Femur (tissue), 1 donor: ENCODE results near the gene CHD1L.
"Not testable (repeated sequence)": the region's sequence is repeated elsewhere in the genome, so short reads cannot be mapped to it uniquely, and the experiment has no call there.

ENCODE experiments used
- DNase-seq: peaks from one replicate; pipeline ENCODE4 v3.0.0-alpha.2; 2017

Gene CHD1L

DNA sequence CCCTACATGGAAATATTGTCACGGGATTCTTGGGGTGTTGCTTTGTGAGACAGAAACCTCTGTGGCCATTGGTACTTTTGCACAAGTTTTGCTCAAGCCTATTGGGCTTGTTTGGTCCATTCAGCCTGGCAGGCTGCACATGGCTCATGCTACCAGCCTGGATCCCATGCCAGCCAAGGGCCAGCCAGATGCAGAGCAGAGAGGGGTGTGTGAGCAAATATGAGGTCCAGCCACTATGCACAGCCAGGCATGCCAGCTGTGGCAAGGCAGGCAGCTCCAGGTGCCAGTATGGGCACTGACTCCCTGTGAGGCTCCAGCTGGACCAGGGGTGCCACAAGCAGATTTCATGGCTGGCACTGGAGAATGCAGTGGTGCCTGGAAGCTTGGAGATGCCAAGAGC lies 6.7 kb upstream of the CHD1L start:
- no peak for DNase-seq

DNA sequence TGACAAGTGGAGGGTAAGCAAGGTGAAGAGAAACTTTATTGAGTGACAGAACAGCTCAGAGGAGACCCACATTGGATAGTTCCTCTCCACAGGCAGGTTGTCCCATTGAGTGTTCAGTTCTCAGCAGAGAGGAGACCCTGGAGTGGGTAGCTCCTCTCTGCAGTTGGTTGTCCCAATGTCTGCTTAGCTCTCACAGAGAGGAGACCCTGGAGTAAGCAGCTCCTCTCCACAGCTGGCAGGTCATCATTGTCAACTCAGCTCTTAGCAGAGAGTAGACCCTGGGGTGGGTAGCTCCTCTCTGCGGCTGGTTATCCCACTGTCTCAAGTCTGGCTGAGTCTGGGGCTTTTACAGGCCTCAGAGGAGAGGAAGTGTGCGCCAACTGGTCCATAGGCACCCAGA lies 6.0 kb upstream of the CHD1L start:
- no peak for DNase-seq

DNA sequence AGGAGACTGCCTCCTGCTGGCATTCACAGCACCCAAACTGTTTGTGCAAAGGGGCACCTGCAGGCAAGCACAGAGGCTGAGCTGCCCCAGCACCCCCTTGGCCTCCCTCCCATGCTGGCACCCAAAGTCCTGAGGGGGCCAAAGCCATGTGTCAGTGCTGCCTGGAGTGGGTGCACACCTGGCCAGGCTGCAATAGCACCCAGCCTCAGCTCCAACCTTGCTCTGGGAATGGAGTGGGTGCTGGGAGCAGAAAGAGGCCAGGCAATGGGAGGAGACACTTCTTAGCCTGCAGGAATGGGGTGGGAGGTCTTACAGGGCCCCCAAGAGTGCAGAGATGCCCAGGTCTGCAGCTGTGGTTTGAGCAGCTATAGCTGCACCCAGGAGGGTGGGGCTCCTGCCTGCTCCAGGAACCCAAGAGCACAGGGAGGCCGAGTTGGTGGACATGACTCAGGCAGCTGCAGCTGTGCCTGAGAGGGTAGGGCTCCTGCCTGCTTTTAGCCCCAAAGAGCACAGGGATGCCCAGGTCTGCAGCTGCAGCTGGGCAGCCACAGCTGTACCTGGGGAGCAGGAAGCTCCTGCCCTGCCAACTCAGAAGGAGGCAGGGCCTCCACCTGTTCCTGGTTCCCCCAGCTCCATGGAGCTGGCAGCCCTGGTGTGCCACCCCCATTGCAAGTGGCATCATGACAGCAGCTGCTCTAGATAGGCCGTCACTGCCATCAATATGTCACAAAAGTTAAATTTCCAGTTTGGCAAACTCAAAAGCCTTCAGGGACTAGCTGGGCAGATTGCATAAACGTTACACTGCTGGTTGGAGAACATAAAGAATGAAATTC lies 5.3 kb upstream of the CHD1L start:
- no peak for DNase-seq

DNA sequence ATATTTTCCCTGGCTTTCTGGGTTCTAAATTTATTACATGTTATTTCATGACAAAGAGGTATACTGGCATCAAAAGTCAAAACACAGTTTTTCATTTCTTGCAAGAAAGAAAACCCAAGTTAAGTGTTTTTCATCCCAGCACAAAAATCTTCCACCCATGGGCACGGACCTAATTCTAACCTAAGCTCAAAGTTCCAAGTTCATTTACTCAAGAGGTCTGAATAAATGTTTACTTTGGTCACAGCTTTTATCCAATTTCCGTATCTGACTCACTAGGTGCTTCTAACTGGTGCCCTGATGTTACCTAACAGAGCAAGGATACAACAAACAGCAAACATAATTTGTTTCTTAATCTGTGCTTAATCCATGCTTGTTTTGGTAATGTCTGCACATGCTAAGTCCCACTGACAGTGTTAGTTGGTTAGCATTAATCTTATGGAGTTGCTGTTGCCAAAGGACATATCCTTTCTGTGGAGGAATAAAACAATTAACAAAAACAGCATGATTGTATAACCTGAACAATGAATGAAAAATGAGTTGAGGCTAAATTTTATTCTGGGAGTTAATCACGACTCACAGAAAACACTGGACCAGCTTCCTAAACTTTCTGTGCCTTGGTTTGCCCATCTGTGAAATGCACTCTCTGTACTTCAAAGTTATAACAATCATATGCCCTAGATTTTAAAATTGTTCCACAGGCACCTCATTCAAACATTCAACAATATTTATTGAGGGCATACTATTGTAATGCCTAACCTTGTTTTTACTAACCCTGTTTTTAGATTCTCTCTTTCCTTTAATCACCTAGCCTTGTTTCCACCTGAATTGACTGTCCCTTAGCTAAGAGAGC lies 4.2 kb upstream of the CHD1L start:
- no peak for DNase-seq

DNA sequence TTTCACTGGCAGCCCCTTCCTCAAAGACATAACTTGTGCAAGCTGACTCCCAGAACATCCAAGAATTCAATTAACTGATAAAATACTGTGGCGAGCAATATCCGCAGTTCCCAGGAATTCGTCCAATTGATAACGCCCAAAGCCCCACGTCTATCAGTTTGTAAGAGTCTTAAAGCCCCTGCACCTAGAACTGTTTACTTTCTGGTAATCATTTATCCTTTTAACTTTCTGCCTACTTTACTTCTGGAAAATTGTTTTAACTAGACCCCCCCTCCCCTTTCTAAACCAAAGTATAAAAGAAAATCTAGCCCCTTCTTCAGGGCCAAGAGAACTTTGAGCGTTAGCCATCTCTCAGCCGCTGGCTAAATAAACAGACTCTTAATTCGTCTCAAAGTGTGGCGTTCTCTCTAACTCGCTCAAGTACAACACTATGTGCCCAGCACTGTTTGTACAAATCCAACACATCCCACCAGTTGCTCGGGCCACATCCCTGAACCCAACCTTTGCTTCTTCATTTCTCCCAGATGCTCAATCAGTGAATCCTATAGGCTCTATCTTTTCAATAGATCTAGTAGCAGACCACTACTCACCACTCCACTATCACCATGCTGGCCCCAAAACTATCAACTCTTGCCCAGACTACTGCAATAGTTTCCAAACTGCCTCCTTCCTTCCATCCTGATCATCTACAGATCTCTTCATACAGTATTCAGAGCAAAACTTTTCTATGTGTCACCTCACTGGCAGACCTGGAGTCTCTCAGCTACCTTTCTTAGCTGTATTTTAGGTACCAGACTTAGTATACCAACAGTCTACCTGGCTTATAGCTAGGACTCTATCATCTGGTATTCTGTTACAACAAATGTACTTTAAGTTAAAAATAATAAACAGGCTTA lies 3.3 kb upstream of the CHD1L start:
- DNase-seq: no peak

DNA sequence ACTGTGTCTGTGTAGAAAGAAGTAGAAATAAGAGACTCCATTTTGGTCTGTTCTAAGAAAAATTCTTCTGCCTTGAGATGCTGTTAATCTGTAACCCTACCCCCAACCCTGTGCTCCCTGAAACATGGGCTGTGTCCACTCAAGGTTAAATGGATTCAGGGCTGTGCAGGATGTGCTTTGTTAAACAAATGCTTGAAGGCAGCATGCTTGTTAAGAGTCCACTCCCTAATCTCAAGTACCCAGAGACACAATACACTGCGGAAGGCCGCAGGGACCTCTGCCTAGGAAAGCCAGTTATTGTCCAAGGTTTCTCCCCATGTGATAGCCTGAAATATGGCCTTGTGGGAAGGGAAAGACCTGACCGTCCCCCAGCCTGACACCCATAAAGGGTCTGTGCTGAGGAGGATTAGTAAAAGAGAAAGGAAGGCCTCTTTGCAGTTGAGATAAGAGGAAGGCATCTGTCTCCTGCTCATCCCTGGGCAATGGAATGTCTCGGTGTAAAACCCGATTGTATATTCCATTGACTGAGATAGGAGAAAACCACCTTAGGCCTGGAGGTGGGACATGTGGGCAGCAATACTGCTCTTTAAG lies 2.3 kb upstream of the CHD1L start:
- not testable (repeated sequence) for DNase-seq

DNA sequence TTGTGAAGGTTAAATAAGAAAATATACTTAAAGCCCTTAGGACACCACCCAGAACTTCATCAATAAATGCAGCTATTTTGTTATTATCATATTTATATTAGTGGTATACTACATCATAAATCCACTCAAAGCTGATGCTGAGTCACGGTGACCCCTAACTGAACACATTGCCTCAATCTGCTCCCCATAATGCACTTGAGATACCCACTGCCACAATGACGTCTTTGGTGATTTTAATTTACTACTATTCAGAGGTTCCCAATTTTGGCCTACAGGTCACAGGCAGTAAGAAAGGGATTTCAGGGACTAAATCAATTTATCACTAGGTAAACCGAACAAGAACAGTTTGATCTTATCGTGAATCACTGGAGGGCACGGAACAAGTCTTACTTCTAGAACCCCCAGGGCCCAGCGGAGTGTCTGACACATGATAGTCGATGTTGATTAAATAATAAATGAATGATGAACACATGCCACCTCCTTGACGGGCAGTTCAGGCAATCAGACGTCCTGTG lies 493 bp upstream of the CHD1L start:
- DNase-seq: no peak

DNA sequence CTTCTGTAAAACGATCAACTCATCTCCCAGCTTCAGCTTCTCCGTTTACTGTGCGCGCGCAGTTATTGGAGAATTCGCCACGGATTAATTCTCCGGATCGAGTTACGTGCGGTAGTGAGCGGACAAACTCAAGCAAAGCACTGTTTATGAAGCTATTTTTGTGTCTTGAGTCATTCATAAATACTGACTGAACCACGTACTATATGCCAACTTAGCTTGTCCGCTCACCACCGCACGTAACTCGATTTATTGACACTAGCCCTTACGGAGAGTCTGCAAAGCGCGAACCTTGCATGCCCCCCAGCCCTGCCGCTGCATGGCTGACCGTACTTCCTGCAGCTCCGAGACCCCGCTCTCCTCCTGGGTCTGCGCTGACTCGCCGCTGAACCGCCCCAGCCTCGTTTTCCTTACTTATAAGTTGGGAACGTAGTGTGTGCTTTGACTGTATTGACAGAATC lies 773 bp downstream of the CHD1L start:
- DNase-seq: no peak

DNA sequence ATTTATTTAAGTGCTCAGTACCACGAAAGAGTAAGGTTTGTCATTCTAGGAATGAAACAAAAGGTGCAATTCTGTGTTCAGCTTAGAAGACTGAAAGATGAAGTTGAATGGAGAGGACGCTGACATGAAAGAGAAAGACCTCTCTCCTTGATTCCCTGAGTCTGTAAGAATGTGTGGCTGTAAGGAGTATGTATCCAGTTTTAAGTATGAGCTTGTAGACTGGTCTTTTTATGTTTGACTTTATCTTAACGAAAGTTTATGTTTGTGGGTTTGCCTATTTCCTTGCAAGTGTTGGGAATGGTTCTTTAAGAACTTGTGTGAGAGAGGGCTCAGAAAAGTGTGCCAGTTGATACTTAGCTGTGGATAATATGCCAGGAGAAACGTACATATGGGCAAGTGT lies 1.4 kb downstream of the CHD1L start:
- DNase-seq: no peak

DNA sequence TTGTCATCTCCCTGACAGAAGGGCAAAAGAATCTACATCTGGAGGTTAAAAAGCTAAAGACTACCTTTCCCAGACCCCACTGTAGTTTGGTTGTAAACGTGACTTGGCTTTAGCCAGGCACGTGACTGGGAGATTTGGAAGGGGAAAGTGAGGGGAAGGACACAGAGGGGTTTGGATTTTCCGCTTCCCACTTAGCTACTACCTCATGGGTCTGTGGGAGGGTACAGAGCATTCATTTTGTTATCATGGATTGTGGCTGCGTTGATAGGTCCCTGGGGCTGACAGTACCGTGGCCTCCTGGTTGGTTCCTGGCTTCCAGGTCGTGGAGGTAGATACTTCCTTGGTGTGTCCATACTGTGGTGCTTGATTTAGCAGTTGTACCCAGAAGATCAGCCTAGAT lies 2.6 kb downstream of the CHD1L start:
- no peak for DNase-seq

DNA sequence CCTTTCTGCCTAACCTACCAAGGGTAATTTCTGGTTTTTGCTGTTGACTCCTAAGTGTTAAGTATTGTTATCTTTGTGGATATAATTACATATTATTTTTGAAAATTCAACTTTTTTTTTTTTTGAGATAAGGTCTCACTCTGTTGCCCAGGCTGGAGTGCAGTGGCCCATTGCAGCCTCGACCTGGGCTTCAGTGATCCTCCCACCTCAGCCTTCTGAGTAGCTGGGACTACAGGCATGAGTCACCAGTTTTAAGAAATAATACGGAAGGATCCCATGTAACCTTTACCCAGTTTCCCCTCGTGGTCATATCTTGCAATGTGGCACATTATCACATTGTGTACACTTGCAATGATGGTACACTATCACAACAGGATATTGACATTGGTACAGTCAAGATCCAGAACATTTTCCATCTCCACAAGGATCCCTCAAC lies 3.1 kb downstream of the CHD1L start:
- DNase-seq: no peak

DNA sequence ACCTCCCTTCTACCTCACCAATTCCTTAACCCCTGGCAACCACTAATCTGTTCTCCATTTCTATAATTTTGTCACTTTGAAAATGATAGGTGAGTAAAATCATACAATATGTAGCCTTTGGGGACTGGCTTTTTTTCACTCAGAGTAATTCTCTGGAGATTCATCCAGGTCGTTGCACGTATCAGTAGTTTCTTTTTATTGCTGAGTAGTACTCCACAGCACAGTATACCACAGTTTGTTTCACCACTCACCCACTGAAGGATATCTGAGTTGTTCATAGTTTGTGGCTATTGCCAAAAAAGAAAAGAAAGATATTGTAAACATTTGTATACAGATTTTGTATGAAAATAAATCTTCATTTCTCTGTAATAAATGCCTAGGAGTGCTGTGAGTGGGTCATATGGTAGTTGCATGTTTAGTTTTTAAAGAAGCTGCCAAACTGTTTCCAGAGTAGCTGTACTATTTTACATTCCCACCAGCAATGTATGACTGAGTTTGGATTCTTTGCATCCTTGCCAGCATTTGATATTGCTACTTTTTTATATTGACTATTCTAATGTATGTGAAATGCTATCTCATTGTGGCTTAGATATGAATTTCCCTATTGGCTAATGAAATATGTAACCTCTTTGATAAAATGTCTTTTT lies 3.7 kb downstream of the CHD1L start:
- DNase-seq: no peak

DNA sequence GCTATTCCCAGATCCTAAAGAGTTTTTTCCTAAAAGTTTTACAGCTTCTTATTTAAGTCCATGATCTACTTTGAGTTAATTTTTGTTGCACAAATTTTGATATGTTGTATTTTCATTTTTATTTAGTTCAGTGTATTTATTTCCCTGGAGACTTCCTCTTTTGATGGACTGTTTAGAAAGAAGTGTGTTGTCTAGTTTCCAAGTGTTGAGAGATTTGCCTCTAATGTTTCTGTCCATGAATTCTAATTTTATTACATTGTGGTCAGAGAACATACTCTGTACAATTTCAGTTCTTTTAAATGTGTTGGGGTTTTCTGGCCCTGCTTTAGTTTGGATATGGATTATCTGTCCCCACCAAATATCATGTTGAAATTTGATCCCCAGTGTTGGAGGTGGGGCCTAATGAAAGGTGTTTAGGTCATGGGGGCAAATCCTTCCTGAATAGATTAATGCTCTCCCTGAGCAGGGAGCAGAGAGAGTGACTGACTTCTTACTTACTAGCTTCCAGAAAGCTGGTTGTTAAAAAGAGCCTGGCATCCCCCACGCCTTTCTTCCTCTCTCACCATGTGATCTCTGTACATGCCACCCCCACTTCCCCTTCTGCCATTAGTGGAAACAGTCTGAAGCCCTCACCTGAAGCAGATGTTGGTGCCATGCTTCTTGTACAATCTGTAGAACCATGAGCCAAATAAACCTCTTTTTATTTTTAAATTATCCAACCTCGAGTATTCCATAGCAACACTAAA lies 4.6 kb downstream of the CHD1L start:
- DNase-seq: no peak

DNA sequence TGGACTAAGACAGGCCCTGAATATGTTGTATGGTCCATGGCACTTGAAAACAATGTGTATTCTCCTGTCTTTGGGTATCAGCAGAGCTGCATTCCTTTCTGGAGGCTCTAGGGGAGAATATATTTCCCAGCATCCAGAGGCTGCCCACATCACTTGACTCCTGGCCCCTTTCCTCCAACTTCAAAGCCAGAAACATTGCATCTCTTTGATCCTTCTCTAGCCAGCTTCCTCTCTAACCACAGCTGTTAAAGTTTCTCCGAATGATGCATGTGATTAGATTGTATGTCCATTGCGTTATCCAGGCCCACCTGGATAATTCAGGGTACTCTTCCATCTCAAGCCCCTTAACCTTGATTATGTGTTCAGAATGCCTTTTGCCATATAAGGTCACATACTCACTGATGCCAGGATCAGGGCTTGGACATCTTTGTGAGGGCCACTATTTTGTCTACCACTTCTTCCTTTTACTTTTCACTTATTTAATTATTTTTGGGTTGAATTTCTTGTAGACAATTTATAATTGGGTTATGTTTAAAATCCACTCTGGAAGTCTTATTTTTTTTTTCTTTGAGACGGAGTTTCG lies 5.3 kb downstream of the CHD1L start:
- no peak for DNase-seq

DNA sequence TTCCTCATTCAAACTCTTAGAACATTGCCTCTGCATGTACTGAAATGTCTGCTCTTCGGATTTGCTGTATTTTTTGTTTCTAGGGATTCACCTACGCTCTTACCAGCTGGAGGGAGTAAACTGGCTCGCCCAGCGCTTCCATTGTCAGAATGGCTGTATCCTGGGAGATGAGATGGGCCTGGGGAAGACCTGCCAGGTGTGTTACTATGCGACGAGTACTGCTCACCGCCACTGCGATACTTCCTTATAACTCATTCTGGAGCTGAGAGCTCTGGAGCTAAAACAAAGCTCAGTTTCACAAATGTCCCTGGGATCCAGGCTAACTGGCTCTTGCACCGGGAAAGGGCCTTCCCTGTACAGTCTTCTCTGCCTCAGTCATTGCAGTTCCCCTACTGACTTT lies 10.1 kb downstream of the CHD1L start:
- DNase-seq: no peak

DNA sequence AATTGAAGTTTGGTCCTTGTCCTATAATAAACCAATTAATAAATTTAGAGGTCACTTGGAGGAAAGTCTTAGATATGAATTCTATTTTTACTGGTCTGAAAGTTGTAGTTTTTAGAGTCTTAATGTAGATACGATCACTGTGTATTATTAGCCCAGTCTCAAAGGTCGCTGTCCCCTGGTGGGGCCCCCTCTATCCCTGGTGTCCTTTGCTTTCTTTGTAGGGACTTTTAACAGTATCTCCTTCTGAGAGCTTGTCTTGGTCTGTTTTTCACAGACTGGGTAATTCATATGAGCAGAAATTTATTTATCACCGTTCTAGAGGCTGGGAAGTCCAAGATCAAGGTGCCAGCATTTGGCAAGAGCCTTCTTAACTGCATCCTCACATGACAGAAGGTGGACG lies 18.5 kb downstream of the CHD1L start:
- no peak for DNase-seq

DNA sequence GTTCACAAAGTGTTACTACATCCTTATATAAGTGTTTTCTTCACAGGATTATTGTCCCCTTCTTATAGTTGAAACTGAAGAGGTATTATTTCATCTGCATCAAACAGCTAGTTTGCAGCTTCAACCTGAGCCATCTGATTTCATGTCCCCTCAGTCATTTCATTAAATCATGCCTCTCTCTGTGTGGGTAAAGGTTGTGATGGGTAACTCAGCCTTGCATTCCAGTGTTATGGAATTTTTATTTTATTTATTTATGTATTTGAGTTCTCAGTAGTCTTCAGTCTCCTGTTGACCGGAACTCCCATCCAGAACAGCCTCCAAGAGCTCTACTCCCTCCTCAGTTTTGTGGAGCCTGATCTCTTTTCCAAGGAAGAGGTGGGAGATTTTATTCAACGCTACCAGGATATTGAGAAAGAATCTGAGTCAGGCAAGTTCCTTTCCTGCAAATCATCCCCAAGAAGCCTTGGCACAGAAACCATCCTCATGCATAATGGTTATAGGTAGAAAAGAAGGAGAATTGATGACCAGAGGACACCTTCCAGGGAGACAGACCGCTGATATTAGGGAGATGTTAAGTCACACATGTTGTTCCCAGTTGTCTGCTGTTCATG lies 21.8 kb downstream of the CHD1L start:
- DNase-seq: no peak

DNA sequence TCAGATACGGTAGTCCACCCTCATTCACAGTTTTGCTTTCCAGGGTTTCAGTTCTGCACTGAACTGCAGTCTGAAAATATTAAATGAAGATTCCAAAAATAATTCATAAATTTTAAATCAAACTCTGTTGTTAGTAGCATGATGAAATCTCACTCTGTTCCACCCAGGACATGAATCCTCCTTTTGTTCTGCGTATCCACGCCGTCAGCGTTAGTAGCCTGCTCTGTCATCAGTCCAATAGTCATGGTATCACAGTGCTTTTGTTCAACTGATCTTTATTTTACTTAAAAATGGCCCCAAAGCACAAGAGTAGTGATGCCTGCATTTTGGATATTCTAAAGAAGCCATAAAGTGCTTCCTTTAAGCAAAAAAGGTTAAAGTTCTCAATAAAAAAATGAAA lies 23.9 kb downstream of the CHD1L start:
- no peak for DNase-seq

DNA sequence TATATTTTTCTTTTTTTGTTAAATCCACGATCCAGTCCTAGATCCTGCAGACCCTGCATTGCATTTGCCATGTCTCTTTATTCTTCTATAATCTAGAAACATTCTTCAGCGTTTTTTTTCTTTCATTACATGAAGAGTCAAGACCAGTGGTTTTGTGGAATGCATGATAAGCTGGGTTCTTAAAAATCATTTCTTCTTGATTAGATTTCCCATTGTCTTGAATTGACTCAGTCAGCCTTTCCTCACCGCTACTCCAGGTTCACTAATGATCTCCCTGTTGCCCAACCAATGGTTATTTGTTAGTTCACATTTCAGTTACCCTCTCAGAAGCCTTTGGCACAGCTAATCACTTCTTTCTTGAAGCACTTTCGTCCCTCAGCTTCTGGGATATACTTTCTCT lies 25.2 kb downstream of the CHD1L start:
- no peak for DNase-seq

DNA sequence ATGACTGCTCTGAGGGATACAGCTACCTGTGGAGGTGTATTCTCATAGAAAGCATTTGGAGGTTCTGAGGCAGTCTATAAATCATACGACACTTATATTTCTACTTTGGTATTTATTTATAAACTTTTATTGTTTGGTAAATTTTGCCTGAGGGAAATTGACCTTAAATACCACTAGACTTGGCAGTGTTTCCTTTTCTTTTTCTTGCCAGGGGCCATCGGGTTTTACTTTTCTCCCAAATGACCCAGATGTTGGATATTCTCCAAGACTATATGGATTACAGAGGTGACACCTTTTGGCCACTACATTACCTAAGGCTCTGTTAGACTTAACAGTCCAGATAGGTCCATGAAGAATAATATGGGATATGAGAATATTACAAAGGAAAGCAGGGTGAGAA lies 28.2 kb downstream of the CHD1L start:
- DNase-seq: no peak
